ENCODE results near the gene LPIN3. TPM values are rescaled to one million over a fixed set of nuclear protein-coding genes. Genes with fewer than 3 reads are reported as not detected.

LPIN3 gene
- total RNA-seq, 2 experiments from 2014 or later, result 1.9 to 2.4 TPM

- intact Hi-C loops (cut with DNase I, micrococcal nuclease), result loop anchor here in 1 of 2 experiments (2.0 to 5.0 kb wide), 6 partner anchors 21 to 375 kb away; partner anchors contain the start of genes CHD6 and TOP1
- no peak for TF ChIP-seq CTCF (IDR thresholded peaks at IDR 0.05)
- ChIA-PET CTCF (interaction anchor here (0.8 to 1.2 kb wide), 2 partner anchors 145 to 327 kb away, joined by 3 read pairs; no protein-coding TSS in a partner anchor), POLR2A (interaction anchor here (0.7 to 2.4 kb wide), 5 partner anchors 9 to 375 kb away, joined by 3 to 15 read pairs (median 3); no protein-coding TSS in a partner anchor)
- Mint-ChIP-seq H3K4me1 (ENCODE audit: low read depth) (peaks cover 38% of the 10 kb centered on the region), H3K9me3 (no peaks in the 10 kb centered on the region), H3K4me3 (peak within 1 kb of the TSS; percentile 90), H3K27ac (peak within 1 kb of the TSS; percentile 75), H3K36me3 (ENCODE audit: low read depth) (no peaks in the 10 kb centered on the region), H3K27me3 (no peaks in the 10 kb centered on the region)
- Histone ChIP-seq H3K4me3 (ENCODE audit: low read length) (peak within 1 kb of the TSS; percentile 77), H3K36me3 (ENCODE audit: insufficient read depth, low read length) (no peaks in the 10 kb centered on the region), H3K4me1 (ENCODE audit: insufficient read depth, low read length) (peaks cover 13% of the 10 kb centered on the region), H3K27ac (ENCODE audit: low read depth in 1 of 2, low read length in 2 of 2) (peak within 1 kb of the TSS; percentile 38 to 57), H3K27me3 (ENCODE audit: control insufficient read depth in 1 of 2, insufficient read depth in 2 of 2, low read length in 2 of 2) (no peaks in the 10 kb centered on the region), H3K9me3 (ENCODE audit: control insufficient read depth in 1 of 2, insufficient read depth in 1 of 2, low read length in 2 of 2) (no peaks in the 10 kb centered on the region)
- ATAC-seq (ENCODE audit: poor library complexity), result peak; percentile 93
- DNase-seq, result peak; percentile 84 to 98 (median 96)
These were observed 22.9 kb upstream of the LPIN3 start, which contains the start of gene ZHX3 for GRCh38 chr20:41317546-41318270. TSS of gene ZHX3 (minus strand) at chr20:41317731. CDS start at chr20:41204916, 112,815 bp downstream.

- Mint-ChIP-seq H3K4me3 (peak overlapping the region; percentile 86), H3K27ac (peak overlapping the region; percentile 75), H3K9me3 (no peaks in the 10 kb centered on the region), H3K4me1 (ENCODE audit: low read depth) (peaks cover 38% of the 10 kb centered on the region), H3K27me3 (no peaks in the 10 kb centered on the region), H3K36me3 (ENCODE audit: low read depth) (no peaks in the 10 kb centered on the region)
- Histone ChIP-seq H3K9me3 (ENCODE audit: control insufficient read depth in 1 of 2, insufficient read depth in 1 of 2, low read length in 2 of 2) (no peaks in the 10 kb centered on the region), H3K27ac (ENCODE audit: low read depth in 1 of 2, low read length in 2 of 2) (peak overlapping the region; percentile 38 to 57), H3K4me3 (ENCODE audit: low read length) (peak overlapping the region; percentile 77), H3K4me1 (ENCODE audit: insufficient read depth, low read length) (peaks cover 13% of the 10 kb centered on the region), H3K36me3 (ENCODE audit: insufficient read depth, low read length) (no peaks in the 10 kb centered on the region), H3K27me3 (ENCODE audit: control insufficient read depth in 1 of 2, insufficient read depth in 2 of 2, low read length in 2 of 2) (no peaks in the 10 kb centered on the region)
- peak in 1 of 14 experiments; percentile 15 for DNase-seq
- POLR2A ChIA-PET, result interaction anchor here (2.2 to 2.4 kb wide), 2 partner anchors 11 to 161 kb away, joined by 12 to 15 read pairs; no protein-coding TSS in a partner anchor
- no peak for ATAC-seq (ENCODE audit: poor library complexity)
- CTCF ChIA-PET, result interaction anchor here (1.2 kb wide), 2 partner anchors 85 to 145 kb away, joined by 3 to 4 read pairs; no protein-coding TSS in a partner anchor
- intact Hi-C loops (cut with DNase I, micrococcal nuclease), result loop anchor here in 1 of 2 experiments (2.0 to 5.0 kb wide), 5 partner anchors 21 to 374 kb away; partner anchors contain the start of gene CHD6
- no peak for TF ChIP-seq CTCF (IDR thresholded peaks at IDR 0.05)
These were observed 22.4 kb upstream of the LPIN3 start for GRCh38 chr20:41318271-41318649.

GRCh38 chr20:41320441-41320840 is 20.2 kb upstream of the LPIN3 start:
- CTCF ChIA-PET, result interaction anchor here (0.5 kb wide), 1 partner anchor 9 kb away, joined by 3 read pairs; no protein-coding TSS in a partner anchor
- peak overlapping the region; percentile 1 for H3K27ac Mint-ChIP-seq

More at GRCh38 chr20:41320441-41320840, 20.2 kb upstream of the LPIN3 start:
- no peak overlapping the region for H3K27ac ChIP-seq (ENCODE audit: low read depth in 1 of 2, low read length in 2 of 2)
- Mint-ChIP-seq H3K9me3 (no peaks in the 10 kb centered on the region), H3K4me1 (ENCODE audit: low read depth) (peaks cover 32% of the 10 kb centered on the region), H3K4me3 (no peak overlapping the region), H3K36me3 (ENCODE audit: low read depth) (no peaks in the 10 kb centered on the region), H3K27me3 (no peaks in the 10 kb centered on the region)
- ATAC-seq (ENCODE audit: poor library complexity) (no peak), DNase-seq (no peak)
- peaks cover 13% of the 10 kb centered on the region for H3K4me1 ChIP-seq (ENCODE audit: insufficient read depth, low read length)
- no peak overlapping the region for H3K4me3 ChIP-seq (ENCODE audit: low read length)
- no peaks in the 10 kb centered on the region for H3K36me3 ChIP-seq (ENCODE audit: insufficient read depth, low read length)
- no peaks in the 10 kb centered on the region for H3K9me3 ChIP-seq (ENCODE audit: control insufficient read depth in 1 of 2, insufficient read depth in 1 of 2, low read length in 2 of 2)
- intact Hi-C loops (cut with DNase I, micrococcal nuclease), result no loop called here
- POLR2A ChIA-PET, result no interaction called here
- no peaks in the 10 kb centered on the region for H3K27me3 ChIP-seq (ENCODE audit: control insufficient read depth in 1 of 2, insufficient read depth in 2 of 2, low read length in 2 of 2)
- TF ChIP-seq CTCF (IDR thresholded peaks at IDR 0.05), result no peak
